GM18519 (cell line): ENCODE data around the gene OSM.
"Not testable (repeated sequence)": the region's sequence is repeated elsewhere in the genome, so short reads cannot be mapped to it uniquely, and the experiment has no call there.

Experiments used
- ATAC-seq: cut with Tn5 transposase; IDR thresholded peaks from one replicate; pipeline ENCODE4 v1.9.1; 2021; ENCODE audit warnings: mild to moderate bottlenecking, moderate library complexity; ENCODE audit not compliant: unreplicated experiment, low FRiP score

The OSM gene

DNA sequence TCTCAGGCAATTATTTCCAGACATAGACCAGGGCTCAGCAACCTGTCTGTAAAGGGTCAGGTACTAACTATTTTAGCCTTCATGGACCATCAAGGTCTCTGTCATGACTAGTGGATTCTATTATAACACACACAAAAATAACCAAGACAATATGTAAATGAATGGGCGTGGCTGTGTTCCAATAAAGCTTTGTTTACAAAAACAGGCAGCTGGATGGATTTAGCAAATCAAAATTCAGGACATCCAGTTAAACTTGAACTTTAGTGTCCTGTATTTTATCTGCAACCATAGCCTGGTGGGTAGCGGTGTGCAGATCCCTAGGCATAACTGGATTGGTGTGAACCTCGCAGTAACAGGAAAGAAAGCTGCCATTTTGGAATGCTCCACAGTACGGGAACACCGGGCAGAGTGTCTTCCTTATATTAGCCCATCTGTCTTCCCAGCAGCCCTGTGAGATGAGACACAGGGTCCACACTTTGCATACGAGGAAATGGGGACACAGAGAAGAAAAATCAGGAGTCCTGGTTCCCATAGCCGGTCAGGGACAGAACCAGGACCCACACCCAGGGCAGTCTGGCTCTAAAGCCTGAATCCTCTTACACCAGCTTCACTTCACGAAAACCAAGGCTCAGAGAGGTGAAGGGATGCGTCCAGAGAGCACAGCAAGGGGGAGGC lies 35.7 kb downstream of the OSM start:
- ATAC-seq = no peak

DNA sequence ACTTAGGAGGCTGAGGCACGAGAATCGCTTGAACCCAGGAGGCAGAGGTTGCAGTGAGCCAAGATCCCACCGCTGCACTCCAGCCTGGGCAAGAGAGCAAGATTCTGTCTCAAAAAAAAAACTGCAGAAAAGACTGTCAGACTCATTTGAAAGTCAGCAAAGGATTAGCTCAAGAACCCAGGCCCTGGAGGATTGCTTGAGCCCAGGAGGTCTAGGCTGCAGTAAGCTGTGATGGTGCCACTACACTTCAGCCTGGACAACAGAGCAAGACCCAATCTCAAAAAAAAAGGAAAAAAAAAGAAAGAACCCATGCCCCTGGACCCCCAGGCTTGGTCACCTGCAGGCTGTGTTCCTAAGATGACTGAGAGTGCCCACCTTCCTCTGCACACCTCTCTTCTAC lies 36.3 kb downstream of the OSM start:
- no peak for ATAC-seq

DNA sequence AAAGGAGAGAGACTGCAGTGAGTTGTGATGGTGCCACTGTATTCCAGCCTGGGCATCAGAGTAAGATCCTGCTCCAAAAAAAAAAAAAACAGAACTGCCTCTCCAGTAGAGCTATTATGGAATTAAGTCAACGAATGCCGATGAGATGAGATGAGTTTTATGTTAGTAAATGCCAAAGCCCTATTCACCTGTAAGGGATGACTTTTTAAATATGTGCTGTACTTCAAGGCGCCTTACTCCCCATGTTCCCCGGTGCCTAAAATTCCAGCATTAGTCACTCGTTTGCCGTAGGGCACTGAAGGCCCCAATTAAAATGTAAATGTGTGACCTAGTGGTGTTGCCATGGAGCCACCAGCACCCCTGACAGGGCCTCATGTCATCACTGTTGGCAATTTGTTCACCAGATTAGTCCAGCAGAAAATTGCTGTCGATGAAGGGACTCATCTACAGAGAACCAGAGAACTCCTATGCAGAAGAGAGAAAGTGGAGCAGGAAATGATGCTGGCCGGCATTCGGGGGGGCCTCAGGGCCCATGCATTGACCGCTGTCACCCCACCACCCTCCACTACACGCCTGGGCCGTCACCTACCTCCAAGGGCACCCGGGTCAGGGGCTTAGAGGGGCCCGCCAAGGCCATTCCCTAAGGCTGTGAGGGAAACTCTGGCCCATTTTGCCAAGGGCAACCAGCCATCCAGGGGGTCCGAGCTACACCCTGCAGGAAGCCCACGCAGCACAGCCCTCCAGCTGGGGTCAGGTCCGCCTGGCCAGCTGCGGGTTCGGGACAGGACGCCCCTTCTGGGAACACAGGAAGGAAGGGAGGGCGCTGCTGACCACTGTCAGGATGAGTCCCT lies 37.9 kb downstream of the OSM start:
- no peak for ATAC-seq

DNA sequence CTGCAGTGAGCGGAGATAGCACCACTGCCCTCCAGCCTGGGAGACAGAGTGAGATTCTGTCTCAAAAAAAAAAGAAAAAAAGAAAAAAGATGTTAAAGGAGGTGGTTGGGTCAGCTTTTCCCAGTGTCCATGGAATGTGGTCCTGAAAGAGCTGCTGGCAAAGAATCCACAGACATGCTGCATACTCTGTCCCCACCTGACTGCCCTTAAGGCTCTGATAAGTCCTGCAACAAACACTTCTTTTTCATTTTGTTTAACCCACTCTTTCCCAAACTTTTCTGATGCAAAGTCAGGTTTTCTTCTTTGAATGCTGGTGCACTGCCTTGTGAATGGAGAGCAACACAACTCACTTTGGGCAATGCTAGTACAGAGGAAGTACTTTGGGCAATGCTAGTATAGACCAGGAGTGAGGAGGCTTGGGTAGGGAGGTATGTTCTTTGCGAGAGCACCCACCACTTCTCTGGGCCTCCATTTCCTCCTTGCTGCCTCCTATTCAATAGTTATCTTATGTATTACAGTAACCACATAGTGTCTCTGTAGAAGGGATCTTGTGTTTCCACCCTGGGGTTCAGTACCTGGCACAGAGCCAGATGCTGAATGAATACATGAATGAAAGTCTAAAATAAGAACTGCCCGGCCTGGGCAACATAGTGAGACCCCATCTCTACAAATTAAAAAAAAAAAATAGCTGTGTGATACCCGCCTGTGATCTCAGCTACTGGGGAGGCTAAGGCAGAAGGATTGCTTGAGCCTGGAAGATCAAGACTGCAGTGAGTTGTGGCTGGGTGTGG lies 39.0 kb downstream of the OSM start:
- no peak for ATAC-seq

DNA sequence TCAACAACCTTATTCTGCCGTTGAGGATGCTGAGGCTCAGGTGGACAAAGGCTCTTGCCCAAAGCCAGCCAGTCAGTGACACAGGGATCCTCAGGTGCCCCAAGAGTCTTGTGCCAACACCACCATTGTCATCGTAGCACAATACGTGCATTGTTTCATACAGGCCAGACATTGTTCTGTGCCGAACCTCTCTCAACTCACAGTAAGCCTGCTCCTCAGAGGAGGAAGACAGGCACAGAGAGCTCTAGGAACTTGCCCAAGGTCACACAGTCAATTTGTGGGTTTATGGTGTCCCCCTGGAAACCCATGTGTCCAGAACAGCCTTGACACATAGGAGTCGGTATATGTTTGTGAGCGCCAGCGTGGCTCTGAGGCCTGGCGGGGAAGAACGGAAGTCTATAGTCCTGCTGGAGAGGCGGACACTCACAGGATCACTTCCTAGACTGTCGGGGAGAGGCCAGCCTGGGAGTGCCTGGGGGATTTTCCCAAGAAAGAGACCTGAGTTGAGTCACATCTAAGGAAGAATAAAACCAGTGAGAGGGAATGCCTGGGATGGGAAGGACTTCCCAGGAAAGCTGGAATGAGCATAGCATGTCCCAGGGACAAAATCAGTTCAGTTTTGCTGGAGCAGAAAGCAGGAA lies 40.3 kb downstream of the OSM start:
- ATAC-seq = no peak

DNA sequence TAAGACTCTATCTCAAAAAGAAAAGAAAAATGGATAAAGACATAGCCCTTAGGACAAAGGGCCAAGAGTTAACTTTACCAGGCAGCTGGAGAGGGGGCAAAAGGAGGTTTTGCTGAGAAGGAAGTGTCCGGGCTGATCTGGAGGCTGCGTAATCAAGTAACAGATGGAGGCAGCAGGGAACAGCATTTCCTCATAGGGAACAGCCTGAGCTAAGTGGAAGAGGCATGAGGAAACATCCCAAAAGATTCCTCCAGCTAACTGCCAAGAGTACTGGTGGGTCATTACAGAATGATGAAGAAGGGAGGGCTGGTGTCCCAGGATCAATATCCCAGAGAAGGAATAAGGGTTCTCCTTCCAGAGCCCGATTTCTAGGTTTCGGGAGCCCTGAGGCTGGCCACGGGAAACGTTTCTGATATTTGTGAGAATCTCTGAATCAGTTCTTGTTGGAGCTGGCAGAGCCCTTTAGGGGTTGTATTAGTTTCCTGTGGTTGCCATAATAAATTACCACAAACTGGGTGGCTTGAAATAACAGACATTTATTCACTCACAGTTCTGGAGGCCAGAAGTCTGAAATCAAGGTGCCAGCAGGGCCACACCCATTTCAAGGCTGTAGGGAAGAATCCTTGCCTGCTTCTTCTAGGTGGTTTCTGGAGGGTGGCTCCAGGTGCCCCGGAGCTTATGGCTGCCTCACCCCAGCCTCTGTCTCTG lies 41.3 kb downstream of the OSM start:
- ATAC-seq = no peak

DNA sequence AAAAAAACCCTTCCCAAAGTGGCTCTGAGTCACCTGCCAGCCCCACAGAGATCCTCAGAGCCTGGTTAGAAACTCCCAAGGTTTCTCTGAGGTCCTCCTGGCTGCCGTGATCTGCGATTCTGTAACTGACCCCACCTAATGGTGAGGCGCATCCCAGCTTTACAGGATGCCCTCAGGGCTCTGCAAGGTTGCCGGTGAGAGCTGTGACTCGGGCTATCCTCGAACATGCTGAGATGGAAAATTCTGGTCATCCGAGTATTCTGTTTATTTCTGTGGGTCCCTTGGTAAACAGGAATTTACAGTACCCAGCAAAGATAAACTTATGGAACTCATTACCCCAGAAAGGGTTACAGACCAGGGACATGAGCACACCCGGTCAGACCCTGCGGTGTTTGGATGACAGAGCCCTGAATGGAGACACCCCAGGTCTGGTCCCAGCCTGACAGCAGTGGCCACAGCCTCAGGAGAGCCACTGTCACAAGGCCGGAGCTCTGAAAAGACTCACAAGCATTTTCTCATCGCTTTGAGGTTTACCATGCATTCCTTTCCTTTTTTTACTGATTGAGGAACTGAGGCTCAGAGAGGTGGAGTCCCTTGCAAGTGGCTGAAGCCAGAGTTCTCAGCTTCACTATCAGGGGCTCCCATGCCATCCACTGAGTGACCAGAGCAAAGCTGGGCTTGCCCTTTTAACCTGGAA lies 42.3 kb downstream of the OSM start:
- ATAC-seq = no peak

DNA sequence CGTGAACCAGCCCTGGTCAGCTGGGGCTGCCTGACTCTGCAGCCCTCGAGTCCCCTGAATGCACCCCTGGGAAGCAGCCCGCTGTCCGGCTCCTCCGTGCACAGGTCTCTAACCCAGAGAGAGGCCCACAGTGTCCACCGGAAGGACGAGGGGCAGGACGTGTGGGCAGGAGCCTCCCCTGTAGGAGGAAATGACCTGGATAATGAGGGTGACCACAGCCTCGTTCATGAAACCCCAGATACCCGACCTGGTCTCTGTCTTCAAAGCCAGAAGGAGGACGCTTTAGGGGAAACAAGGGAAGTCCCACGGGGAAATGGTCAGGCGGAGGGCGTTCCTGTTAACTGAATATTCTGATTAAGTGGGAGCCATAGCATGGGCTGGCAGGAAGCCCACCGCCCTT lies 43.3 kb downstream of the OSM start:
- no peak for ATAC-seq

DNA sequence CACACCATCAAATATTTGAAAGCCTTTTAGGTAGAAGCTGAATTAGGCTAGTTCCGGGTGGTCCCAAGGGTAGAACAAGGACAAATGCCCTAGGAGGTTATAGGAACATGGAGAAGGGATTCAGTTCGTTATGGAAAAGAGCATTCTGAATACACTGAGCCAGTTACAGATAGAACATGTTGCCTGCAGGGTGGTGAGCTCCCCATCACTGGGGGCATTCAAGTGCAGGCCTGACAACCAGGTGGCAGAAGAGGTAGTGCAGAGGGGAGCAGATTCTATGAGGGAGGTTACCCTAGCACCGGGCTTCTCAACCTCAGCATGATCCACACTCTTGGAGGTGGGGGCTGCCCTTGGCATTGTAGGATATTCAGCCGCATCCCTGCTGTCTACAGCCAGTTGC lies 44.3 kb downstream of the OSM start:
- ATAC-seq = no peak

DNA sequence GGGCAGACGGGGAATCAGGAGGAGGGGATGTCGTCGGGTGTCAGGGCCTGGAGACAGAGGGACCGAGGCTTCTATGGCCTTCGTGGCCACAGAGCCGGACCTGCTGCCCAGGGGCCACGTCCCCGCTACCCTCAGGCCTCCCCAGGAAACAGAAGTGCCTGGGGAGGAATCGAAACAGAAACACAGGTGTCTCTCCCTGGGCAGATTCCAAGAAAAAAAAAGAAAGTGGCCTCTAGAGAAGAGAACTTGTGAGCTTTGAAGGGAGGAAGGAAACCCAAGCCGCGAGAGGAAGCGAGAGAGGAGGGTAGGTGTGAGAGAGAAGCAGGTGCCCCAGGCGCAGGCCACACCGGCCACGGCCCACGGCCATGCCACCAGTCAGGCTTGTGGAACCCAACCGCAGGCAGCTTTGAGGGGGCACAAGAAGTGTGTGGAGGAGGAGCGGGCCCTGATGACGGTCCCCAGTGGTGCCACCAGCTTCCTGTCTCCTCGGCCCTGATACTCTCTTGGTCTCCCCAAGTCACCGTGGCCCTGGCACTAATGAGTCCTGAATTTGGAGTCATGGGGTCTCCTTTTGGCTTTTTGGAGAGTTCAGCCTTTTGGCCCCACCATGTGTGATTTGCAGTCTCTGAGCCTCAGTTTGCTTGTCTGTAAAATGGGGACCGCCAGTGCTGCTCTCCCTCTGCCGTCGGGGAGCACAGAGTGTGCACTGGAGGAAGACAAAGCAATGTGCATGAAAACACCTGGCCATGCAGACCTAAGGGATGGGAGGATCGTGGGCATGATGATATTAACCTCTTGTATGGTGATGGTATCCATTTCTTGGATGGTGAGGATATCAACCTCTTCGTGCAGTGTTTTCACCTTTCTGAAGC lies 45.3 kb downstream of the OSM start:
- ATAC-seq = no peak

DNA sequence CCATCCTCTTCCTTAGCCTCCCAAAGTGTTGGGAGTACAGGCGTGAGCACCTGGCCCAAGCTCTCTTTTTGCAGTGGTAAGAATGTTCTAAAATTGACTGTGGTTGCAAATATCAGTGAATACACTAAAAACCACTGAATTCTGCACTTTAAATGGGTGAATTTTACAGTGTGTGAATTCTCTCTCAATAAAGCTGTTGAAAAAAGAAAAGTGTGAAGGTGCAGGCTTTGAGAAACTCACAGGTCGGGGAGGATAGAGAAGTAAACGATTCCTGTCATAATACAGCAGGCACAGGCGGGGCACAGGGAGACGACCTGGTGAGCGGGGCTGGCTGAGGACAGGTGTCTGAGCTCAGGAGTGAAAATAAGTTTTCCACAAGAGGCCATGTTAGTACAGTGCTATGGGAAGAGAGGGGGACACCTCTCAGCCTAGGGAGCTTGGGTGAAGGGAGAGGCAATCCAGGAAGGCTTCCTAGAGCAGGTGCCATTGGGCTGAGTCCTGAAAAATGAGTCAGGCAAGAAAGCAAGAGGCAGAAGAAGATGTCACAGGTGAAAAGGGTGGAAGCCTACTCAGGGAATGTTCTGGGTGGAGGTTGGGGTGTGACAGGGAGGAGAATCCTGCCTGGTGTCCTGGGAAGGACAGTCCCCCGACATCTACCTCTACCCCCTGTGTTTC lies 46.2 kb downstream of the OSM start:
- no peak for ATAC-seq

DNA sequence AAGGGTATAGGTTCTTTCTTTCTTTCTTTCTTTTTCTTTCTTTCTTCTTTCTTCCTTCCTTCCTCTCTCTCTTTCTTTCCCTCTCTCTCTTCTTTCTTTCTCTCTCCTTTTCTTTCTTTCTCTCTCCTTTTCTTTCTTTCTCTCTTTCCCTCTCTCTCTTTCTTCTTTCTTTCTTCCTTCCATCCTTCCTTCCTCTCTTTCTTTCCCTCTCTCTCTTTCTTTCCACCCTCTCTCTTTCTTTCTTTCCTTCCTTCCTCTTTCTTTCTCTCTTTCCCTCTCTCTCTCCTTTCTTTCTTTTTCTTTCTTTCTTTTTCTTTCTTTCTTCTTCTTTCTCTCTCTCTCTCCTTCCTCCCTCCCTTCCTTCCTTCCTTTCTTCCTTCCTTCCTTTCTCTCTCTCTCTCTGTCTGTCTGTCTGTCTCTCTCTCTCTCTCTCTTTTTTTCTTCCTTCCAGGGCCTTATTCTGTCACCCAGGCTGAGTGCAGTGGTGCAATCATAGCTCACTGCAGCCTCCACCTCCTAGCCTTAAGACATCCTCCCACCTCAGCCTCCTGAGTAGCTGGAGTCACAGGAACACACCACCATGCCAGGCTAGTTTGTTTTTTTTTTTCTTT lies 46.9 kb downstream of the OSM start:
- no peak for ATAC-seq

DNA sequence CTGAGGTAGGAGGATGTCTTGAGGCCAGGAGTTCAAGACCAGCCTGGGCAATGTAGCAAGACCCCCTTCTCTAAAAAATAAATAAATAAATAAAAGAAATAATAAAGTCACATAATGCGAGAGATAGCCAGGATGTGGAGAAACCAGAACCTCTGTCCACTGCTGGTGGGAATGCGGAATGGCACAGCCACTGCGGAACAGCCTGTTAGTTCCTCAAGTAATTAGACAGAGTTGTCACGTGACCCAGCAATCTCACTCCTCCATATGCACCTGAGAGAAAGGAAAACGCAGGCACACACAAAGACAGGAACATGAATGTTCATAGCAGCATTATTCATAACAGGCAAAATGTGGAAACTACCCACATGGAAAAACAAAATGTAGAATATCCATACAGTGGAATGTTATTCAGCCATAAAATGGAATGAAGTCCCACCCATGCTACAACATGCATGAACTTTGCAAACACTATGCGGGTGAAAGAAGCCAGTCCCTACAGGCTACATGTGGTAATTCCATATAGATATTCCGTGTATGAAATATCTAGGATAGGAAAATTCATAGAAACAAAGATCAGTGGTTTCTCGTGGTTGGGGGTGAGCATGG lies 47.5 kb downstream of the OSM start:
- no peak for ATAC-seq

DNA sequence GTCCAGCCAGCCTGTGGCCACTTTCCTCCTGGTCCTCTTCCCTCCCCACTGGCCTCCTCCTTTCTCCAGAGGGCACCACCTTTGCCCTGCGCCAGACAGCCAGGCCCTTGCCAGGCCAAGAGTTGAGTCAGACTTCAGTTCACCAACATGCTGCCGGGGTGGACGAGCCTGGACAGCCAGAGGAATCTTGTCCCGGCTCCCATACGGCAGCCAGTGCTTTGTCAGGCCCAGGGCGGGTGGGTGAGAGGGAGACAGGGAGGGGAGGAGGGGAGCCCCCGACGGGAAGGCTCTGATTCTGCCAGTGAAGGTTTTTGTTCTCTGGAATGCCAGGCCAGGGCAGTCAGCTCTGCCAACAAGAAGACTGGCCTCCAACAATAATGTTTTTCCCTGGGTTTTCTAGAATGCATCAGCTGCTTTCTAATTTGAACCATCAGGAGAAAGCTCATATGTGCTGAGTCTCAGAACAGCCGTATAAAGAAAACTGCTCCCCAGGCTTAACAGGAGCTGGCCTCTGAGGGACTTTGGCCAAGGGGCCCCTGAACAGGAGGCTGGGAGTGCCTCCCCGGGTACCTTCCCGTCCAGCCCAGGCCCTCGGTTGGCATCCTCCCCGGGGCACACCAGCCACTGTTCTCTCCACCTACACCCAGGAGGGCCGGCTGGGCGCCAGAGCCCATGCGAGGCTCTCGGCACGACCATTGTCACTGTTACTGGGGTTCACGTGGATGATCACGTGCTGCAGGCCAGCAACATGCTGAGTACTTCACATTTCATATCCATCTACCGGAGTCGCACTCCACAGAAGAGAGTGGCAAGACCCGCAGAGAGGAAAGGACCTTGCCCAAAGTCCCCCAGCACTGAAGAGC lies 48.7 kb downstream of the OSM start:
- no peak for ATAC-seq

DNA sequence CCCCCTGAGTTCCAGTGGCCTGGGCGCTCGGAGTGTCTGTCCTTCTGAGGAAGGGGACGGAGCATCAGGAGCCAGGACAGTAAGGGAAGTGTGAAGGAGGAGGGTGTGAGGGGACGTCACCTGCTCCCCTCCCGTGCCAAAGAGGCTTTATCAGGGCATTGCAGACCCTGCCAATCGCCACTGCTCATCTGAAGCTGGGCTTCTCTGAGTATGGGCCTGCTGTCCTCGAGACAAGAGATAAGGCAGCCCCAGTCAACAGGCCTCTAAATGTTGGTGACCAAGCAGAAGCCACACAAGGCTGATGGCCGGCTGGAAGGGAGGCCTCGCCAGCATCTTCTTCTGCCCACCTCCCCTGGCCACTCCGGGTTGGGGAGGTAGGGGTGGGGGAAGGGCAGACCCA lies 49.9 kb downstream of the OSM start:
- no peak for ATAC-seq

DNA sequence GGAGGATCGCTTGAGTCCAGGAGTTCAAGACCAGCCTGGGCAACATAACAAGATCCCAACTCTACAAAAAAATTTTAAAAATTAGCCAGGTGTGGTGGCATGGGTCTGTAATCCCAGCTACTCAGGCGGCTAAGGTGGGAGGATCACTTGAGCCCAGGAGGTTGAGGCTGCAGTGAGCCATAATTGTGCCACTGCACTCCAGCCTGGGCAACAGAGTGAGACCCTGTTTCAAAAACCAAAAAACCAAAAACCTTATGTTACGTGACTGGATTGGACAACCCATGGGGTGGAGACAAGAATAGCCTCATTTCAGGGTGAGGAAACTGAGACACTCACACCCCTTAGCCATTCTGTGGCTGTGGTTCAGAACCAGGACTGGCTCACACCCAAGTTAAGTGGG lies 50.4 kb downstream of the OSM start:
- not testable (repeated sequence) for ATAC-seq
